Pulmonary artery endothelial cell (primary cell): ENCODE measurements around the gene PRDM4. TPM values are rescaled to one million over a fixed set of nuclear protein-coding genes. Genes with fewer than 3 reads are reported as not detected.
A peak's percentile ranks its signal among the peaks of the same experiment; 100 is the strongest.
"Not testable (repeated sequence)": the region's sequence is repeated elsewhere in the genome, so short reads cannot be mapped to it uniquely, and the experiment has no call there.

Source experiments
- DNase-seq: peaks from one replicate; pipeline ENCODE4 v3.0.0-alpha.2; 2011; ENCODE audit warnings: low read depth, low spot score
- total RNA-seq: library from RNA; depleted of rRNA; stranded (reverse); fragments of >200 nt; gene quantifications from 2 replicates; pipeline ENCODE4 v1.2.3, GENCODE V29; 2014

The PRDM4 gene
- total RNA-seq, 1 donor from 2014 or later = 22.5 TPM

GRCh38 chr12:107767466-107767865, 6.5 kb upstream of the PRDM4 start:
- DNase-seq = no peak

GRCh38 chr12:107765316-107765715, 4.4 kb upstream of the PRDM4 start:
- no peak for DNase-seq

GRCh38 chr12:107764626-107765025, 3.7 kb upstream of the PRDM4 start:
- DNase-seq = no peak

GRCh38 chr12:107762874-107763273, 1.9 kb upstream of the PRDM4 start:
- DNase-seq = no peak

GRCh38 chr12:107761502-107761904, 566 bp upstream of the PRDM4 start:
- DNase-seq = no peak

- DNase-seq = no peak
Observed at GRCh38 chr12:107760207-107760808, 629 bp downstream of the PRDM4 start.

GRCh38 chr12:107759410-107759809, 1.5 kb downstream of the PRDM4 start:
- DNase-seq = peak; percentile 19

GRCh38 chr12:107749083-107749482, 11.9 kb downstream of the PRDM4 start:
- no peak for DNase-seq

GRCh38 chr12:107748472-107748871, 12.5 kb downstream of the PRDM4 start:
- DNase-seq = peak; percentile 41

- DNase-seq = no peak
Observed at GRCh38 chr12:107736914-107737313, 24.0 kb downstream of the PRDM4 start.

GRCh38 chr12:107735763-107736162, 25.2 kb downstream of the PRDM4 start:
- no peak for DNase-seq

GRCh38 chr12:107734139-107734538, 26.8 kb downstream of the PRDM4 start:
- no peak for DNase-seq

- DNase-seq = no peak
Observed at GRCh38 chr12:107732365-107732764, 28.6 kb downstream of the PRDM4 start.

GRCh38 chr12:107731366-107731765, 29.6 kb downstream of the PRDM4 start:
- no peak for DNase-seq

- no peak for DNase-seq
Observed at GRCh38 chr12:107730618-107731341, 30.2 kb downstream of the PRDM4 start.

- DNase-seq = not testable (repeated sequence)
Observed at GRCh38 chr12:107727742-107728141, 33.2 kb downstream of the PRDM4 start.

GRCh38 chr12:107727327-107727726, 33.6 kb downstream of the PRDM4 start:
- not testable (repeated sequence) for DNase-seq

GRCh38 chr12:107718606-107719005, 42.3 kb downstream of the PRDM4 start:
- no peak for DNase-seq

- DNase-seq = no peak
Observed at GRCh38 chr12:107715780-107716179, 45.2 kb downstream of the PRDM4 start.

GRCh38 chr12:107705522-107705921, 55.4 kb downstream of the PRDM4 start:
- DNase-seq = not testable (repeated sequence)

GRCh38 chr12:107704041-107704440, 56.9 kb downstream of the PRDM4 start:
- no peak for DNase-seq

GRCh38 chr12:107702106-107702505, 58.8 kb downstream of the PRDM4 start:
- no peak for DNase-seq

GRCh38 chr12:107695772-107696171, 65.2 kb downstream of the PRDM4 start:
- not testable (repeated sequence) for DNase-seq
